Ascending aorta (tissue), 2 donors: ENCODE measurements around the gene PRSS12. TPM values are rescaled to one million over a fixed set of nuclear protein-coding genes. Genes with fewer than 3 reads are reported as not detected.

Source experiments
- DNase-seq, 2 donors: peaks; one replicate each; pipeline ENCODE4 v3.0.0-alpha.2; 2019; ENCODE audit warnings: low spot score in 2 of 2
- H3K27ac ChIP-seq, 2 donors: fragments of 200-600 bp; sonication (generic); one replicate each; pipeline ENCODE4 v1.5.1; 2016 to 2017; ENCODE audit warnings: mild to moderate bottlenecking in 1 of 2
- H3K27me3 ChIP-seq: fragments of 200-600 bp; sonication (generic); one replicate; pipeline ENCODE4 v1.5.1; 2017
- H3K36me3 ChIP-seq, 2 donors: fragments of 200-600 bp; sonication (generic); one replicate each; pipeline ENCODE4 v1.5.1; 2016
- H3K4me1 ChIP-seq, 2 donors: fragments of 200-600 bp; sonication (generic); one replicate each; pipeline ENCODE4 v1.5.1; 2016 to 2017; ENCODE audit warnings: mild to moderate bottlenecking in 1 of 2
- H3K4me3 ChIP-seq, 2 donors: fragments of 200-600 bp; sonication (generic); one replicate each; pipeline ENCODE4 v1.5.1; 2016 to 2017; ENCODE audit warnings: mild to moderate bottlenecking in 1 of 2
- H3K9me3 ChIP-seq, 2 donors: fragments of 200-600 bp; sonication (generic); one replicate each; pipeline ENCODE4 v1.5.1; 2016
- intact Hi-C: fragments of 100-400 bp; cut with DNase I; formaldehyde crosslinking; loops from one replicate; pipeline ENCODE4 v1.15.1; 2023
- total RNA-seq: library from RNA; depleted of rRNA; stranded (reverse); fragments of >200 nt; gene quantifications from one replicate; pipeline ENCODE4 v1.1.0, GENCODE V29; 2016
- TF ChIP-seq, protein P1 (sequence below), 3 experiments: fragments of 200-600 bp in 2 of 3; fragments of 450-650 bp in 1 of 3; sonication (generic) in 2 of 3; IDR thresholded peaks; one replicate each; pipeline ENCODE4 v1.5.1; 2016 to 2019; ENCODE audit warnings: antibody characterized with exemption in 3 of 3, mild to moderate bottlenecking in 1 of 3, moderate library complexity in 1 of 3

Gene PRSS12
- total RNA-seq, 1 donor from 2014 or later: not detected

DNA sequence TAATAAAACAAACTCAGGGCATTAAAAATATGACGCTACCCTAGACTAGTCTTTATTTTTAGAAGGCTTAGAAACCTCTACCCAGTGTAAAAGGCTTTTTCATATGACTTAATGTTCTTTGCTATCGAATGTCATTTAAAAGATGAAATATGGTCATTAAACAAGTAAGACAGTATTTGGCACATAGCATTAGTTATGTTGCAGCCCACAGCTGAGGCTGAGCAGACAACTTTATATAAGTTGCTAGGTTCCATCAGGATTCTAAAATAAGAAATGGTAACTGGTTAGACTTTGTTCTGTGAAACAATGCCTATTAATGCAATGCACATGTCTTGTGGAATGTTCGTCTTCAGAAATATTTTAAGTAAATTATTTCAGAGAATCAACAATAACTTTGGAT, 10.4 kb upstream of the PRSS12 start:
- Histone ChIP-seq H3K4me1 (no peaks in the 10 kb centered on the region), H3K36me3 (no peaks in the 10 kb centered on the region), H3K9me3 (no peaks in the 10 kb centered on the region), H3K27ac (no peak overlapping the region), H3K4me3 (no peak overlapping the region), H3K27me3 (no peaks in the 10 kb centered on the region)
- no peak for DNase-seq
- intact Hi-C loops: no loop called here
- TF ChIP-seq, protein P1, sequence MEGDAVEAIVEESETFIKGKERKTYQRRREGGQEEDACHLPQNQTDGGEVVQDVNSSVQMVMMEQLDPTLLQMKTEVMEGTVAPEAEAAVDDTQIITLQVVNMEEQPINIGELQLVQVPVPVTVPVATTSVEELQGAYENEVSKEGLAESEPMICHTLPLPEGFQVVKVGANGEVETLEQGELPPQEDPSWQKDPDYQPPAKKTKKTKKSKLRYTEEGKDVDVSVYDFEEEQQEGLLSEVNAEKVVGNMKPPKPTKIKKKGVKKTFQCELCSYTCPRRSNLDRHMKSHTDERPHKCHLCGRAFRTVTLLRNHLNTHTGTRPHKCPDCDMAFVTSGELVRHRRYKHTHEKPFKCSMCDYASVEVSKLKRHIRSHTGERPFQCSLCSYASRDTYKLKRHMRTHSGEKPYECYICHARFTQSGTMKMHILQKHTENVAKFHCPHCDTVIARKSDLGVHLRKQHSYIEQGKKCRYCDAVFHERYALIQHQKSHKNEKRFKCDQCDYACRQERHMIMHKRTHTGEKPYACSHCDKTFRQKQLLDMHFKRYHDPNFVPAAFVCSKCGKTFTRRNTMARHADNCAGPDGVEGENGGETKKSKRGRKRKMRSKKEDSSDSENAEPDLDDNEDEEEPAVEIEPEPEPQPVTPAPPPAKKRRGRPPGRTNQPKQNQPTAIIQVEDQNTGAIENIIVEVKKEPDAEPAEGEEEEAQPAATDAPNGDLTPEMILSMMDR (IDR thresholded peaks at IDR 0.05): no peak

DNA sequence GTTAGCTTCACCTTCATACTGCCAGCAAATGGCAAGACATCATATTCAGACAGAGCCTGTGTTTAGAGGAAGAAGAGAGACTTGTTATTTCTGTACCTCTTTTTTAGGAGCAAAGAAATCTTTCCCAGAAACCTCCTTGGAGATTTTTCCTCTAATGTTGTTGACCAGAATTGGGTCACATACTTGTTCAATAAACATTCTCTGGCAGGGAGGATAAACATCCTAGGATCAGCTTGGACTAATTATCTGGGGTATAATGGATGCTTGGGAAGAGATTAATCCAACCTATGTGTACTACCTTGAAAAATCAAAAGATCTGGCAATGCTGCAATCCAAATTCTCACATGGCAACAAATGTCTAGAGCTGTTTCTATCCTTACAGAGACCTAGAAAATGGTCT, 8.4 kb upstream of the PRSS12 start:
- H3K27me3 ChIP-seq: no peaks in the 10 kb centered on the region
- TF ChIP-seq, protein P1 (IDR thresholded peaks at IDR 0.05): no peak
- H3K4me1 ChIP-seq: no peaks in the 10 kb centered on the region
- H3K27ac ChIP-seq: no peak overlapping the region
- intact Hi-C loops: no loop called here
- H3K36me3 ChIP-seq: no peaks in the 10 kb centered on the region
- no peak for DNase-seq
- H3K4me3 ChIP-seq: no peak overlapping the region
- no peaks in the 10 kb centered on the region for H3K9me3 ChIP-seq

DNA sequence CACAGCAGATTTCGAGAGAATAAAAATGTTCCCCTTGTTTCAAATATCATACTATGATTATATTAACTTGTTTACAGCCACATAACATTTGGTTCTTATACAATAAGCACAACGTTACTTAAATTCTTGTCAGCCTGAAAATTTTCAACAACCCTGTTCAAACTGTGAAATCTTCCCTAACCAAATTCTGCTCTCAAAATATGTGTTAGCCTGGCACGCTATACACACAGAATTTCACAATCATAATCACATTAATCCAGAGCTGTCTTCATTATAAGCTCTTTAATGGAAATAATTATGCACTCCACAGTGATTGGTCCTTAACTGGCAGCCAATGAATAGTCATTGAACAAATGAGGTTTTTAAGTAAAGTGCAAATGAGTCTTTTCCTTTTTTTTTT, 7.3 kb upstream of the PRSS12 start:
- no peak overlapping the region for H3K4me3 ChIP-seq
- H3K27ac ChIP-seq: no peak overlapping the region
- intact Hi-C loops: no loop called here
- TF ChIP-seq, protein P1 (IDR thresholded peaks at IDR 0.05): no peak
- no peaks in the 10 kb centered on the region for H3K9me3 ChIP-seq
- no peaks in the 10 kb centered on the region for H3K4me1 ChIP-seq
- no peaks in the 10 kb centered on the region for H3K36me3 ChIP-seq
- H3K27me3 ChIP-seq: no peaks in the 10 kb centered on the region
- DNase-seq: no peak

DNA sequence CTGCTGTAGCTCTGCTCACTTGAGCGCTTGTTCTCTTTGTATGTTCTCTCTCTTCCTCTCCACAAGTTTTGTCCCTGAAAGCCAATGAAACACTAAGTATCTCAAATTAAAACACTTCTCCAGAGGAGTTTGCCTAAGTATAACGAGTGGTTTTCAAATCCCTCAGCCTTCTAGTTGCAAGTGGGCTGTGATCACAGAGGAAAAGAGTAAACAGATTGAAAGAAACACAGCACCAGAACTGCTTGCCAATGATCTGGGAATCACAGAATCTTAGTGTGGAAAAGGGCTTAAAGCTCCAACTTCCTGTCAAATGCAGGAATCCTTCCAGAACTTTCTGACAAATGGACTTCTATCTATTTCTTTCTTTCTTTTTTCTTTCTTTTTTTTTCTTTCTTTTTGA, 4.8 kb upstream of the PRSS12 start:
- Histone ChIP-seq H3K4me3 (no peak overlapping the region), H3K9me3 (no peaks in the 10 kb centered on the region), H3K36me3 (no peaks in the 10 kb centered on the region), H3K4me1 (peaks cover 7 to 11% of the 10 kb centered on the region in 2 donors), H3K27ac (no peak overlapping the region), H3K27me3 (peaks cover 12% of the 10 kb centered on the region)
- TF ChIP-seq, protein P1 (IDR thresholded peaks at IDR 0.05): no peak
- intact Hi-C loops: no loop called here
- no peak for DNase-seq

DNA sequence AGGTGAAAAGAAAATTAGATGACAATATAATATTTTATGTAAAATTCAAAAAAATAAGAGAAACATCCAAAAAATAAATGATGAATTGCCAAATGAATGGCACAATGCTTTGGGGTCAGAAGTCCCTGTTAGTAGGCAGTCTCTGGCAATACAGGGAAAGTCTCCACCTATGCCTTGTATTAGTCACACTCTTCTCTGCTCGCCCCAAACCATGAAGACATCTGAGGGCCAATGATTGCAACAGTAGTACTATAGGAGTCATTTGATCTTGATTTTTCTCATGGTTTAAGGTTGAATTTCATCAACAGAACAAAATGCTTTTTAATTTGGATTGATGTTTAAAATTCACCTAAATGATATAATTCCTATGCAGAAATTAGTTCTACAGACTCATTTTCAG, 3.9 kb upstream of the PRSS12 start:
- no peak for DNase-seq
- TF ChIP-seq, protein P1 (IDR thresholded peaks at IDR 0.05): no peak
- H3K27ac ChIP-seq: no peak overlapping the region
- no peaks in the 10 kb centered on the region for H3K36me3 ChIP-seq
- H3K4me3 ChIP-seq: no peak overlapping the region
- H3K4me1 ChIP-seq: peaks cover 8 to 12% of the 10 kb centered on the region in 2 donors
- intact Hi-C loops: no loop called here
- peaks cover 12% of the 10 kb centered on the region for H3K27me3 ChIP-seq
- no peaks in the 10 kb centered on the region for H3K9me3 ChIP-seq

DNA sequence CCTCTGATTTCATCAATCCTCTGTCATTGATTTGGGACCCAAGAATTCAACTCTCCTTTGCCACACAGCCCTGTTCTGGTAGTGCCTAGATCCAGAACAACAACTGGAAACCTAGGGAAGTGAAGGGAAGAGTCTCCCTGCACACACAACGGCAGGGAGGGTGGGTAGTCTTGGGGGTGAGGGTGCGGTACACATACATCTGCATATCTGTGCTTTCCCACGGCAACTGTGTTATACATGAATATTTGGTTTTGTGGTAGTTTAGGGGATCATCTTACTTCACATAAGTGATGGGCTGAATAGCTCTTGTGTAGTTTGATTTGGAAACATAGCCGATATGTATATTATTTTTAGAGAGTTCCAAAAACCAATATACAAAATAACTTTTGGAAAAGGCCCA, 3.3 kb upstream of the PRSS12 start:
- intact Hi-C loops: no loop called here
- Histone ChIP-seq H3K27ac (no peak overlapping the region), H3K9me3 (no peaks in the 10 kb centered on the region), H3K4me1 (peaks cover 8 to 12% of the 10 kb centered on the region in 2 donors), H3K36me3 (no peaks in the 10 kb centered on the region), H3K4me3 (no peak overlapping the region), H3K27me3 (peaks cover 12% of the 10 kb centered on the region)
- DNase-seq: no peak
- TF ChIP-seq, protein P1 (IDR thresholded peaks at IDR 0.05): no peak
